ENCODE results near the gene STXBP5.

Gene STXBP5

DNA sequence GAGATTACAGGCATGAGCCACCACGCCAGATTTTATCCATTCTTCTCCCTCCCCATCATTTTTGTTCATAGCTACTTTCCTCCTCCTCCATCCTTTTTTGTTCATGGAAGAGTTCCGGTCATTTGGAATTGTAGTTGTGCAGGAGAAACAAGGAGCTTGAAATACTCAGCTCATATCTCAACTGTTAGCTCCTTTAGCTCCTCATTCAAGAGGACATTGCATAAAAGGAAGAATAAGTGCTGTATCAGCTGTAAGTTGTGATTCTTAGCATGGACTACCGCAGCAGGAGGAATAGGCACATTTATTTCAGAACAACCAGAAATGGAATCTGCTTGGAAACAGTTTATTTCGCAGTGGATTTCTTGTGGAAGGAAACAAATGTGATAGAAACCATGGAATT, 7.6 kb downstream of the STXBP5 start:
- no peak for DNase-seq

DNA sequence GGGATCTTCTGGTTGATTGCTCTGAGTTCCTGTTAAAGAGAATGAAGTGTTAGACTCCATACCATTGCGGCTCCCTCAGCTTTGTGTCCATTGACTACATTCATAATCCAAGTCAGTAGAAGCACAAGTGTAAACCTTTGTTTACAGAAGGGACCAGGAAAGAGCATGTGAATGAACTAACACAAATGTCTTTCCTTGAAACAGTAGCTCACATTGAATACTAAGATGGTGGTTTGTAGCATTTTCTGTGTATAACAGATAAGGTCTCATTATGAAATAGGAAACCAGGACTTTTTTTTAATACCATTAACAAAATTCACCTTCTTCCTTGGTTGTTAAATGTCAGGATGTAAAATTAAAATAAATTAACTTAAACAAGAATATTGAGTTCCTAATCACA, 8.4 kb downstream of the STXBP5 start:
- DNase-seq, result no peak

DNA sequence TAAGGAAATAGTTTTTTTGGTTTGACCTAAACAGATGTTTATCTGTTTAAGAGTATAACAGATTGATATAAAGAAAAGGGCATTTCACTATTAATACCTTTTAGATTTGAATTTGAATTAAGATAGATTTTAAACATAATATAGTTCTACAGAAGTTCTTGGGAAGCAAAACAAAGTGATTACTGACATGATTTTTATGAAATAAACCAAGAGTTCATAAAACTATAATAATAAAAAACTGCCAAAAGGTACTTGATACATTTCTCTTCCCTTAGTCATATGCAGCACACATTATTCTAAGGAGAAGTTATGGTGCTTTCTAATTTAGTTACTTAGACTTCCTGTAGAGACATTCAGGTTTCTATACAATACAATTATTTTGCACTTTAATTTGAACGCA, 9.6 kb downstream of the STXBP5 start:
- no peak for DNase-seq

DNA sequence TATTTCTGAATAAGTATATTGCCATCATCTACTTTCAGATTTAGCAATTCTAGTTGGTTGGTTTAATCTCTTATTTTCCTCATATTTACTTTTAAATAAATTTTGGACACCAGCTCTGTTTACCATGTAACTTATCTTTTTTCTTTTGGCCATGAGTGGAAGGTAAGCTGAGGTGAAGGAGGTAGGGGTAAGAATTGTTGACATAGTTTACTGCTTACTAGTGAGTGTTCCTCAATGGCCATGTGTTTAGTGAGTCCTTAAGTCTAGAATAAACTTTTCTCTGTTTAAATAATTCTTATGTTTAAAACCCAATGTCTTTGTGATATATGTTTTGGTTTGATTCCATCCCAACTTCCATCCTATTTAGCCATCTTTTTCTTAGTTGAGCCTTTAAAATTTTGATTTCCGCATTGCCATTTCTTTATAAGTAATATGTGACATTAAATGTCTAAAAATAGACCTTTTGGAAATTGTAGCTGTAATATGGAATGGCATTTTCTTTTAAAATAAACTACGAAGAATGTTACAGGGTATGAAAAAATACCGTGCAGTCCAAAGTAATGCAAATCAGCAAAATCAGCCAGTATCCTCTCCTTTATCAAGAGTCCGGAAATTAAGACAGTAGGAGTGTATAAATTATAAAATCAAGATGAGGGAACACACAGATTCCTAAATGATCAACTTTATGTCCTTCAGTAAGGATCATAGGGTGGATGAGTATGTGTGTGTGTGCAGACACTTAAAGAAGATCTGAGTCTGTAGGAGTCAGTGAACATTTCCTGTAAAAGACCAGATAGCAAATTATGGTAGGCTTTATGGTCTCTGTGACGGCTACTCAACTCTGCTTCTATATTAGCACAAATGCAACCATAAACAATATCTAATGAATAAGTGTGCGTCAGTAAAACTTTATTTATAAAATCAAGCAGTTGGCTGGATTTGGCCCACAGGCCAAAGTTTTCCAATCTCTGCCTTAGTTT, 10.3 kb downstream of the STXBP5 start:
- DNase-seq, result no peak

DNA sequence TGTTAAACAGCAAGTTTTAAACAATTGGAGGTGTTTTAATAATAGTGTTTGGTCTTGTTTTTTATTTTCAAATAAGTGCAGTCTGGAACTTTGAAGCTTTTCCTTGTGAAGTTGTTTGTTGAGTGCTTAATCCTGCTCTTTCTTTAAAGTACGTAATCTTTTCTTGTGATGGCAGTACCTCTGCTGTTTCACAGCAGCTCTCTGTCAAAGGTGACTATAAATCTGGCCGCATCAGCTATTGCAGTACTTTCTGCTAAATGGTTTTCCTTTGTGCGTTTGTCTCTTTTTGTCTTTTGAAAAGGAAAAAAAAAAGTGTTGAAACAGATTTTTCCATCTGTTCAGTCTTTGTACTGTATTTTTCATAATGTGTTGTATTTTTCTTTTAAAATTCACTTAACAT, 12.7 kb downstream of the STXBP5 start:
- DNase-seq, result no peak

DNA sequence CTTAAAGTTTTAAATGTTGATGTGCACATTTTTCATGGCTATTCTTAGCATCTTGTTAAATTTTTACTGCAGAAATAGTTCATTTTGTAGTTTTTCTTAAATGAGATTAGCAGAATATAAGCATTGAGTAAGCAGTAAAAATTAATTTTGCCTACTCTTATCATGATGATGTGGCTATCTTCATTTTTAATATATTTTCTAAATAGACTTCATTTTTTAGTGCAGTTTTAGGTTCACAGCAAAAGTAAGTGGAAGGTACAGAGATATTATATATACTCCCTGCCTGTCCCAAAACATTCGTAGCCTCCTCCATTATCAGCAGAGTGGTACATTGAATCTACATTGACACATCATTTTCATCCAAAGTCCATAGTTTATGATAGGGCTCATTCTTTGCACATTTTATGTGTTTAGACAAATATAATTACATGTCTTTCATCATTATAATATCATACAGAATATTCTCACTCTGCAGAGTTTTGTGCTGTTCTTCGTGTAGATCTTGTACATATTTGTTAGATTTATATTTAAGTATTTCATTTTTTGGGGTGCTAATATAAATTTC, 13.7 kb downstream of the STXBP5 start:
- DNase-seq, result no peak

DNA sequence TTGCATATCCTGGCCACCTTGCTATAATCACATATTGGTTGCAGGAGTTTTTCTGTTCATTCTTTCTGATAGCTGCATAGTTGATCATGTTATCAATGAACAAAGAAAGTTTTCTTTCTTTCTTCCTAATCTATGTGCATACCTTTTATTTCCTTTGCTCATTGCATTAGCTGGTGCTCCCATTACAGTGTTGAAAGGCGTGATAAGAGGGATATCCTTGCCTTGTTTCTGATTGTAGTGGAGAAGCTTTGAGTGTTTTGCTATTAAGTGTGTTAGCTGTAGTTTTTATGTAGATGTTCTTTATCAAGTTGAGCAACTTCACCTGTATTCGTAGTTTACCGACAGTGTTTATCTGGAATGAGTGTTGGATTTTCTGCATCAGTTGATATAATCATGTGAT, 14.6 kb downstream of the STXBP5 start:
- DNase-seq, result no peak

DNA sequence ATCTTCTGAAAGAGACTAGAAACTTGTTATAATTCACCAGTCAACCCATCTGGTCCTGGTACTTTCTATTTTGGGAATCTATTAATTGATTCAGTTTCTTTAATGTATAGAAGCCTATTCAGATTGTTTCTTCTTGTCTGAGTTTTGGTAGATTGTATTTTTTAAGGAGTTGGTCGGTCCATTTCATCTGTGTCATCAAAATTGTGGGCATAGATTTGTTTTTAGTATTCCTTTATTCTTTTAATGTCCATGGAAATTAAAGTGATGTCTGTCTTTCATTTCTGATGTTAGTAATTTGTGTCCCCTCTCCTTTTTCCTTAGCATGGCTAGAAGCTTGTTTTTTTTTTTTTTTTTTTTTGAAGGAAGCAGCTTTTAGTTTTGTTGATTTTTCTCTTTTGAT, 15.2 kb downstream of the STXBP5 start:
- DNase-seq, result no peak

DNA sequence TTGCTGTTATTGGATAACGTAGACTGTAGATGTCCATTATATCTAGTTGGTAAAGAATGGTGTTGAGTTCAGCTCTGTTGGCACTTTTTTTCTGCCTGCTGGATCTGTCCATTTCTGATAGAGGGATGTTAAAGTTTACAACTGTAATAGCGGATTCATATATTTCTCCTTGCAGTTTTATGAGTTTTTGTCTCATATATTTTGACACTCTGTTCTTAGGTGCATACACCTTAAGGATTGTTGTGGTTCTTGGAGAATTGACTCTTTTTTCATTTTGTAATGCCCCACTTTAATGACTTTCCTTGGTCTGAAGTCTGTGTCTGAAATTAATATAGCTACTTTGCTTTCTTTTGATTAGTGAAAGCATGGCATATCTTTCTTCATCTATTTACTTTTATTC, 16.1 kb downstream of the STXBP5 start:
- no peak for DNase-seq

DNA sequence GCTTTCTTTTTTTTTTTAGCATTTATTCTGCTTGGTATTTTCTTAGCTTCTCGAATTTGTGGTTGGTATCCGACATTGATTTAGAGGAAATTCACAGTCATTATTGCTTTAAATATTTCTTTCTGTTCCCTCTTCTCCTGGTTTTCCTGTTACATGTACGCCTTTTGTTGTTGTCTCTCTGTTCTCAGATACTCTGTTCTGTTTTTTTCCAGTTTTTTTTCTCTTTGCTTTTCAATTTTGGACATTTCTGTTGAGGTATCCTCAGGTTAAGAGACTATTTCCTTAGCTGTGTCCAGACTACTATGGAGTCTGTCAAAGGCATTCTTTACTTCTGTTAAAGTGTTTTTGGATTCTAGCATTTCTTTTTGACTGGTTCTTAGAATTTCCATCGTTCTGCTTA, 17.5 kb downstream of the STXBP5 start:
- no peak for DNase-seq

DNA sequence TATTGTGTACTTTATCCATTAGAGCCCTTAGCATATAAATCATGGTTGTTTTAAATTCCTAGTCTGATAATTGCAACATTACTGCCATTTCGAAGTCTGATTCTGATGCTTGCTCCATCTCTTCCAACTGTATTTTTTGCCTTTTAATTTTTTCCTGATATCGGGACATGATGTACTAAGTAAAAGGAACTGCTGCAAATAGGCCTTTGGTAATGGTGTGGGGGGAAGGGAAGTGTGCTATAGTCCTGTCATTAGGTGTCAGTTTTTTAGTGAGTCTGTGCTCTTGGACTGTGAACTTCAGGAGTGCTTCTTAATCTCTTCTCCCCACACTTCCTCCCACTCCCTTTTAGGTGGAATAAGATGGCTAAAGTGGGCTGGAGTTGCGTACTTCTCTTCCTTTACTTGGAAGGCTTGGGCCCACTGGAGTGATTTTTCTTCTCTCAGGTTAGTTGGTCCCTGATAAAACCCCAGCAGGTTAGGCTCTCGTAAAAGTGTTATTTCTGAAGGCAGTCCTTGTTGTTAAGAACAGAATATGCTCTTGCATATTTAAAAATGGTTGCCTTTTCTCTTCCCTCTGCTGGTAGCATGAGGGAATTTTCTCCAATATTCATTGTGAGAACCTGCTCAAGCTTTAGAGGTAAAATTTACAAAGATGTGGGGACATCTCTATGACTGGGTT, 18.1 kb downstream of the STXBP5 start:
- DNase-seq, result no peak

DNA sequence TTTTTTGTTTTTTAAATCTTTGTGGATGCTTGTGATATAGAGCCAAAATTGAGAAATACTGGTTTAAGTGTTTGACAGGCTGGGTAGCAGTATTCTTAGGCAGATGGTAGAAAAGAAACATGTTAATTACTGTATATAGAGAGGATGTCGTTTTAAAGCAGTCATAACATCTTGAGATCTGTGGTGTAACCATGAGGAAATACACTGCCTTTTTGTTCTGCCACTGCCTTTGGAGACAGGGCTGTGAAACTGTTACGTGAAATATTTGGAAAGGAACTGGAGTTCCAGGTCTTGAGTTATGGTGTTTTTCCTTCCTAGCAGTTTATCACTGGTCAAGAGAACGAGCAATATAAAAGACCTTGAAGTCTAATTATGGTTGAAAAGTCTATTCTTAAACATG, 19.5 kb downstream of the STXBP5 start:
- no peak for DNase-seq

DNA sequence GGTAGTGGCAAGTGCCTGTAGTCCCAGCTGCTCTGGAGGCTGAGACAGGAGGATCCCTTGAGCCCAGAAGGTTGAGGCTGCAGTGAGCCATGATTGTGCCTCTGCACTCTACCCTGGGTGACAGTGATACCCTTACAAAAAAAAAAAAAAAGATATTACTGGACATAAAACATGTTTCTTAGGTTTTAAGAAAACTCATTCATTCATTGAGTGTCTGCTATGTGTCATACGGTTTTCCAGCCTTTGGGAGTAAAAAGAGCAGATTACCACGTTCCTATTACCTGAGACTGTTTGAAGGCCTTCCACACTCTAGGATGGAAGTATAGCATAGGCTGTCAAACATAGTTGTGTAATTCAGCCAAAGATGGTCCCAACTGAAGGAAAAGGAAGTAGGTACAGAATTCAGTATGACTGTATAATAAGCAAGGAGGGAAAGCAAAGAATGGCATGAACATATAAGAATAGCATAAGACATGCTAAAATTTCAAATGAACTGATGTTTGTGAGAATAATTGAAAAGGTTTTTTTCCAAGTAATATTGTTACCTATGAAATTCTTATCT, 22.0 kb downstream of the STXBP5 start:
- DNase-seq, result no peak

DNA sequence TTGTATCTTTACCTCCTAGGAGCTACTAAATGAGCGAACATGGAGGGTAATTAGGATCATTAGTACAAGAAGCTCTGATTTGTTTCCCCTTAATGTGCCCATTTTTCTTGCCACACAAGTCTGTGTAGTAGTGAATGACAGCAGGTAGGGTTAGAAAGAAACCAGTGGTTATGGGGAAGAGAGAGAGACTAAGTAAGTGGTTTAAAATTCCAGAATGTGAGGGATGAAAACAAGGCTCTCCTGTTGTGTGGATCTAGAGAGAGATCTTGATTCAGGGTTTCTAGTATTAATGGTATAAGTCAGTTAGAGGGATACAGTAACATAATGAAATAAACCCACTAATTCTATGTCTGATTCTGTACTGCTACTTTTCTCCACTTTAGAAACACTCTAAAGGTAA, 22.7 kb downstream of the STXBP5 start:
- DNase-seq, result no peak

DNA sequence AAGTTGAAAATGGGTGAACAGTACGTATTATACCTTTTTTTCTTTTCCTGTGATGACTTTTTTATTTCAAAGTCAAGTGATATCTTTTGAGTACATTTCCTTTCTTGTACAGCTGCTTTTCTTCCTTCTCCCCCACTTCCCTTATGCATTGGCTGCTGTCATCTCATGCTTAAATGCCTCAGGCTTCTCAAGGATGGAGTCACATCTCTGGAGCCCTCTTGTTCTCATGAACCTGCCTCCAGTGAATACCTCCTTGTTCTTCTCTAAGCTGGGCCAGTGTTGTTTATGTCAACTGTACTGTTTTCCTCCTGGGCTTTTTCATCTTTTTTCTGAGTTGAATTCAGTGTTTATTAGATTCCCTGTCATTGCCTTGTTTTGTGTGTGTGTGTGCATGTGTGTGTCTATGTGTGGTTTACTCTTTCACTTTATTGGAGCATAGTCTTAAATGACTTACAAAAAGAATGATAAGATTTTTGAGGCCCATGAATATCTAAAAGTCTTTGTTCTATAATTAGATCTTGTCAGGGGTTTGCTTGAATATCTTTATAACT, 23.6 kb downstream of the STXBP5 start:
- no peak for DNase-seq

DNA sequence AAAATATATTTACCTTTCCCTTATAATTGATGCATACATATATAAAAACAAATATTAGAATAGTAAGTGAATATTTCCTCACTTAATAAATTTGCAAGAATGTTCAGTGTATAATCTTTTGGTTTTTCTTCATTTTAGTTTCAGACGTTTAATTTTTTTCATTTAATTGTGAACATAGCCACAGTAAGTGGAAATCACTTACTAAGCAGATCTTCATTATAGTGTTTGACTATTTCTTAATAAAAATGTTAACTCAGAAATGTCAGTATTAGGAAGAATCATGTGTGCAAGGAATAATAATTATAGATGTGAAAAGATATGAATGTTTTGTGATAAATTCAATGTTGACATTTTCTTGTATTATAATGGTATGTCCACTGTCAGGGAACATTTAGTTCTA, 27.4 kb downstream of the STXBP5 start:
- no peak for DNase-seq

DNA sequence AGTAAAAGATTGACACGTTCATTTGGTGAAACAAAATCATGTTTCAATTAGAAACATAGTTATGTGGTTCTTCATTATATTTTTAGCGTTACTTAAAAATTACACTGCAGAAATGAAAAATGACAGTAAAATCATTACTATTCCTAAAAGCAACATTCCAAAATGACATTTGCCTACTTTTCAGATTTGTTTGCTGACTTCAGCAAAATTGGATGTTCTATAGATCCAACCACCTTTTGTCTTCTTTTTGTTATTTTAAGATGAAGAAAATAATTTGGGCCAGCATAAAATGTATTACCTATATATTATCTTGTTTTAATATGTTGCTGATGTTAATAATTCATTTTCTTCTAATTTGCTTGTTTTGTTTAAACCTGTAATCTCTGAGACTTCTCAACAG, 30.5 kb downstream of the STXBP5 start:
- DNase-seq, result no peak

DNA sequence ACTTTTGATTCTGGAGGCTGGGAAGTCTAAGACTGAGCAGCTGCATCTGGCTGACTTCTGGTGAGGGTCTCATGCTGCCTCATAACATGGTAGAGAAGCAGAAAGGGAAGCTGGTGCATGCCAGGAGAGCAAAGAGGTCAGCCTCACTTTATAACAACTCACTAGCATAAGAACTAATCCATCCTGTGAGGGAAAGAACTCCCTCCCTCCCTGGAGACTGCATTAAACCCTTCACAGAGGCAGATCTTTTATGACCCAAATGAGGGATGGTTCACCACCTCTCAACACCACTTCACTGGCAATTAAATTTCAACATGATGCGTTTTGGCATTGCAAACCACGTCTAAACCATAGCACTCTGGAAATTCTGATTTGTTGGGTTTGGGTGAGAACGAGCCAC, 33.9 kb downstream of the STXBP5 start:
- no peak for DNase-seq

DNA sequence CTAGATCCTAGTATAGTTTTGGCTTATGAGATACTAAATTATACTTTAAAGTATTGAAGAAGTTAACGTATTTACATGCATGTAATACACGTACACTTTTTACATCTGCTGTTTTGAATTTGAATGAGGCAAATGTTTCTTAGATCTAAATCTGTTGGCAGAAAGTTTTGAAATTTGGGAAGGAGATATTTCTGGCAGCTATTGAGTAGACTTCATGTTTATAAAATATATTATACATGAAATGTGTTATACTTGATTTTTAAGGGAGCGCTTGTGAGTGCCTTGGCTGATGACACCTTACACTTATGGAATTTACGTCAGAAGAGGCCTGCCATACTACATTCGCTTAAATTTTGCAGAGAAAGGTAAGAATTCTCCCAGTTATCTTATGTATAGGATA, 34.7 kb downstream of the STXBP5 start:
- no peak for DNase-seq

DNA sequence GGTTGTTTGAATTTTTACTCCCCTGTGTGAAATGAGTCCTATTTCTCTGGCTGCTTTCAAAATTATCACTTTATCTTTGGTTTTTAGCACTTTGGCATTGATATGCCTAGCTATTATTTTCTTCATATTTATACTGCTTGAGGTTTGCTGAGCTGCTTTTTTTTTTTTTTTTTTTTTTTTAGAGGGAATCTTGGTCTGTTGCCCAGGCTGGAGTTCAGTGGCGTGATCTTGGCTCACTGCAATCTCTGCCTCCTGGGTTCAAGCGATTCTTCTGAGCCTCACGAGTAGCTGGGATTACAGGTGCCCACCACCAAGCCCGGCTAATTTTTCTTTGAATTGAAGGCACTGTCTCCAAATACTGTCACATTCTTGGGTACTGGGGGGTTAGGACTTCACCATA, 40.6 kb downstream of the STXBP5 start:
- DNase-seq, result no peak

DNA sequence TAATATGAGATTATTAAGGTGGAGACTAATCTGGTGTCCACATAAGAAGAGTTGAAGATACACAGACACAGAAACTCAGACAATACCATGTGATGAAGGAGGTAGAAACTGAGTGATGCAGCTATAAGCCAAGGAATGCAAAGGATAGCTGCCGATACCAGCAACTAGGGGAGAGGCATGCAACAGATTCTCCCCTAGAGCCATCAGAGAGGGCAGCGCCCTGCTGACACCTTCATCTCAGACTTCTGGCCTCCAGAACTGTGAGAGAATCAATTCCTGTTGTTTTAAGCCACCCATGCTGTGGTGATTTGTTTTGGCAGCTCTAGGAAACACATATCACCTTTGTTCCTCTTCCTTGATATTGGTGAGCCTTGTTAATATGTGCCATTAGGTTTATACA, 41.5 kb downstream of the STXBP5 start:
- no peak for DNase-seq

DNA sequence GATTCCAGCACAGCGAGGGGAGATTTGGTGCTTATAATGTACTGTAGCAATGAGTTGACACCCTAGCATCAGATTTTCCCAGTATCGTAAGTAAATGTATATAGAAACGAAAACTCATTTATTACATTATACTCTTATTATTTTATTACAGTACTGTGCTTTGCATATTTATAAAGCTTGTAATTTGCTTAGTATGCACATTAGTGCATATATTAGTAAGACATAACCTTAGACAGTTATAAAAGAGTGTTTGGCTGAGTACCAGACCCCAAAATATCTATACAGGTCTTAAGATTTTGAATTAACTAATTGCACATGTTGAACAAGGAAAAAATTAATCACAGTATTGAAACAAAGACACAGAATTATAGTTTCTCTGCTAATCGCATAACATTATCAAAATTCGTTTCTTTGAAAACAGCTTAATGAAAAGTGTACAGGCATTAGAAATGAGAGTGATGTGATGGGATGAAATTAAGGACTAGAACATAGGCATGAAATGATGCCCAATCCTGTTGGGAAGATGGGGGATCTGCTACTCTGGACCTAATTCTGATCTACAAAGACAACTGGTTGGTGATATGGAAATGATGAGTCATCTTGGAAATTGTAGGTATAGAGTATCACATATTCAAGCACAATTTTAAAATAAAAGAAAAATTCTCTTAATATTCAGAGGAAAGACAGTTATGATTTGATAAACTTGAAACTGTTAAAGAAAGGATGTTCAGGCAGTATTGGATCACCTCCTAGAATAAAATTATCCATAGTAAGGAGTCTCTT, 42.8 kb downstream of the STXBP5 start:
- DNase-seq, result no peak

DNA sequence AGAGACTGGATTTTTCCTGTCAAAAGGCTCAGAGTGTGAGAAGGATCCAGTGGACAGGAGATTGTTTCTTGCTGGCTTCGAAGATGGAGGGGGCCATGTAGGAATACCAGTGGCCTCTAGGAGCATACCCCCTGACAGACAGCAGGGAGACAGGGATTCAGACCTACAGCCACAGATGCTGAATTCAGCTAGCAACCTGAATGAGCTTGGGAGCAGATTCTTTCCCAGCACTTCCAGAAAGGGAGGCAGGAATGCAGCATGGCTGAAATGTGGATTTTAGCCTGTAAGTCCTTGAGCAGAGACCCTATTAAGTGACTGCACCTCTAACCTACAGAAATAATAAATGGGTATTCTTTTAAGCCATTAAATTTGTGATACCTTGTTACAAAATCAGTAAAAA, 44.6 kb downstream of the STXBP5 start:
- DNase-seq, result no peak

Measured in T-helper 1 cell (primary cell).